ENCODE data around the gene KHDRBS2. TPM values are rescaled to one million over a fixed set of nuclear protein-coding genes. Genes with fewer than 3 reads are reported as not detected.

KHDRBS2 gene
- total and polyA plus RNA-seq, 2 of the 4 experiments (the other 2 are of a cell fraction): not detected

- no CpG with 5 or more reads among the region's 2 CpGs for WGBS, 2 experiments (ENCODE audit: extremely low coverage in 2 of 2, insufficient read length in 1 of 2)
- dilution Hi-C loops (cut with HindIII; ENCODE audit: low sequenced_read_pairs, unreplicated experiment): no loop called here
These were observed 468.3 kb downstream of the KHDRBS2 start for GRCh38 chr6:61817716-61818115.

More at GRCh38 chr6:61817716-61818115, 468.3 kb downstream of the KHDRBS2 start:
- H3K27me3 ChIP-seq (ENCODE audit: control insufficient read depth, insufficient read depth, low read length): no peaks in the 10 kb centered on the region
- POLR2A ChIA-PET (ENCODE audit: unreplicated experiment): no interaction called here
- no TSS peak for BruUV-seq (replicated peaks)
- no peak overlapping the region for H3K56ac ChIP-seq (ENCODE audit: extremely low read depth, insufficient read depth, low read length)
- intact Hi-C loops (cut with micrococcal nuclease) (no loop called here), in situ Hi-C loops (cut with MboI; ENCODE audit: low sequenced_read_pairs) (no loop called here)
- H3K18ac ChIP-seq (ENCODE audit: low read depth, low read length): no peak overlapping the region
- H2BK20ac ChIP-seq (ENCODE audit: low read depth, low read length): no peak overlapping the region
- no peak overlapping the region for H3K4me3 ChIP-seq (ENCODE audit: insufficient read depth, low read depth, low read length)
- no peak overlapping the region for H2BK120ac ChIP-seq (ENCODE audit: low read depth, low read length)
- no peak overlapping the region for H3K14ac ChIP-seq (replicated peaks; ENCODE audit: low read depth, low read length)
- H3K27ac ChIP-seq (ENCODE audit: insufficient read depth, low read length): no peak overlapping the region
- DNase-seq: no peak
- no peak overlapping the region for H2AK5ac ChIP-seq (ENCODE audit: low read depth, low read length)
- no peaks in the 10 kb centered on the region; the same call in 1 of the 2 replicates for H3K9me3 ChIP-seq (ENCODE audit: control insufficient read depth, insufficient read depth, low read length)
- H2AK9ac ChIP-seq (replicated peaks; ENCODE audit: low read depth, low read length, poor library complexity): no peak overlapping the region
- H2AFZ ChIP-seq (replicated peaks; ENCODE audit: low read length, poor library complexity): no peak overlapping the region
- H4K91ac ChIP-seq (ENCODE audit: insufficient read depth, low read depth, low read length): no peak overlapping the region
- no peak overlapping the region for H2BK5ac ChIP-seq (ENCODE audit: low read depth, low read length, poor library complexity, severe bottlenecking)
- no peak overlapping the region for H3K9ac ChIP-seq (ENCODE audit: low read depth, low read length)
- H3K4ac ChIP-seq (ENCODE audit: low read depth, low read length): no peak overlapping the region
- H3K23ac ChIP-seq (ENCODE audit: low read depth, low read length): no peak overlapping the region
- no peaks in the 10 kb centered on the region for H4K20me1 ChIP-seq (ENCODE audit: insufficient read depth, low read length)
- no peaks in the 10 kb centered on the region for H3K36me3 ChIP-seq (ENCODE audit: control insufficient read depth, insufficient read depth, low read length)
- H4K5ac ChIP-seq (ENCODE audit: low read depth, low read length): no peak overlapping the region
- no peak for ATAC-seq (ENCODE audit: low read depth)
- CTCF ChIA-PET: no interaction called here
- H3K4me1 ChIP-seq (ENCODE audit: control insufficient read depth, insufficient read depth, low read length): no peaks in the 10 kb centered on the region
- no peak overlapping the region for H3K4me2 ChIP-seq (ENCODE audit: low read depth, low read length)
- no peak overlapping the region for H2BK15ac ChIP-seq (ENCODE audit: low read depth, low read length)
- TF ChIP-seq SMC3 (IDR thresholded peaks at IDR 0.05; ENCODE audit: low read depth, low read length): no peak
- TF ChIP-seq POLR2A (IDR thresholded peaks at IDR 0.05; ENCODE audit: low read depth, low read length): no peak
- no peak for TF ChIP-seq MAZ (IDR thresholded peaks at IDR 0.05; ENCODE audit: borderline replicate concordance, low read depth, low read length)
- TF ChIP-seq FOS (IDR thresholded peaks at IDR 0.05; ENCODE audit: low read depth, low read length): no peak
- TF ChIP-seq MXI1 (IDR thresholded peaks at IDR 0.05; ENCODE audit: borderline replicate concordance, low read depth, low read length): no peak
- TF ChIP-seq ELK1 (IDR thresholded peaks at IDR 0.05; ENCODE audit: borderline replicate concordance, low read depth, low read length): no peak
- no peak for TF ChIP-seq CEBPB (IDR thresholded peaks at IDR 0.05; ENCODE audit: low read depth, low read length)
- TF ChIP-seq NFE2L2 (IDR thresholded peaks at IDR 0.05; ENCODE audit: low read depth, low read length): no peak
- no peak for TF ChIP-seq MAFK (IDR thresholded peaks at IDR 0.05; ENCODE audit: low read depth, low read length)
- no peak for TF ChIP-seq USF2 (IDR thresholded peaks at IDR 0.05; ENCODE audit: low read depth, low read length)
- TF ChIP-seq CHD1 (IDR thresholded peaks at IDR 0.05; ENCODE audit: low read depth, low read length): no peak
- TF ChIP-seq BHLHE40 (IDR thresholded peaks at IDR 0.05; ENCODE audit: low read depth, low read length): no peak
- TF ChIP-seq CTCF (conservative IDR thresholded peaks at IDR 0.05; ENCODE audit: low read depth, low read length): no peak
- no peak for TF ChIP-seq RCOR1 (IDR thresholded peaks at IDR 0.05; ENCODE audit: insufficient replicate concordance, low read length)
- TF ChIP-seq RAD21 (IDR thresholded peaks at IDR 0.05; ENCODE audit: low read length): no peak
- no peak for TF ChIP-seq RFX5 (IDR thresholded peaks at IDR 0.05; ENCODE audit: low read depth, low read length)
- no peaks in the 10 kb centered on the region for H3K9me1 ChIP-seq (ENCODE audit: insufficient read depth, low read length)
- H3K79me1 ChIP-seq (ENCODE audit: low read depth in 1 of 2, low read length in 2 of 2): no peaks in the 10 kb centered on the region
- no peak overlapping the region for H4K8ac ChIP-seq (ENCODE audit: low read depth in 2 of 2, low read length in 2 of 2)

All from IMR-90 (cell line).